ENCODE results near the gene SOX6.

- no peak for TF ChIP-seq CTCF (IDR thresholded peaks at IDR 0.05)
- TF ChIP-seq ZFX (IDR thresholded peaks at IDR 0.05; ENCODE audit: borderline replicate concordance), result no peak
These were observed 85.1 kb downstream of the SOX6 start for GRCh38 chr11:16271258-16271657.

All from 22Rv1 (cell line).